Pericardium fibroblast (primary cell): ENCODE data around the gene CETN2. TPM values are rescaled to one million over a fixed set of nuclear protein-coding genes. Genes with fewer than 3 reads are reported as not detected.

Experiments
- total RNA-seq: library from RNA; depleted of rRNA; stranded (reverse); fragments of >200 nt; gene quantifications from 2 replicates; pipeline ENCODE4 v1.2.3, GENCODE V29; 2015

CETN2 gene
- 27.1 and 36.5 TPM in 2 replicates for total RNA-seq

GRCh38 chrX:152830312-152831305 lies at the start of gene CETN2, which contains the start of gene NSDHL:
TSS of gene CETN2 (minus strand) at chrX:152830757. CDS start at chrX:152830710, 47 bp downstream.
TSS of gene NSDHL (plus strand) at chrX:152831063. CDS start at chrX:152846325, 15,262 bp downstream.

Other genes with a start within 250 kb of the CETN2 start
- gene GABRQ, start 192.9 kb downstream of the CETN2 start, total RNA-seq = not detected in 2 replicates
- gene MAGEA3, start 132.0 kb downstream of the CETN2 start, total RNA-seq = not detected in 2 replicates
- not detected in 2 replicates for gene CSAG2, start 121.5 kb downstream of the CETN2 start, total RNA-seq
- not detected in 2 replicates for gene MAGEA2B, start 116.1 kb downstream of the CETN2 start, total RNA-seq
- not detected in 2 replicates for gene CSAG1, start 97.0 kb downstream of the CETN2 start, total RNA-seq
- gene MAGEA12, start 97.0 kb downstream of the CETN2 start, total RNA-seq = not detected in 2 replicates
- not detected in 2 replicates for gene MAGEA2, start 76.9 kb downstream of the CETN2 start, total RNA-seq
- not detected in 2 replicates for gene CSAG3, start 71.5 kb downstream of the CETN2 start, total RNA-seq
- not detected in 2 replicates for gene MAGEA6, start 61.1 kb downstream of the CETN2 start, total RNA-seq
- 21.7 and 25.9 TPM in 2 replicates for gene NSDHL, start 306 bp upstream of the CETN2 start, total RNA-seq
- gene ZNF185, start 67.3 kb upstream of the CETN2 start, total RNA-seq = 4.6 and 5.0 TPM in 2 replicates
- not detected in 2 replicates for gene PNMA5, start 163.4 kb upstream of the CETN2 start, total RNA-seq
- gene PNMA3, start 225.7 kb upstream of the CETN2 start, total RNA-seq = not detected in 2 replicates
- 2.0 and 4.6 TPM in 2 replicates for gene PNMA6A, start 241.7 kb upstream of the CETN2 start, total RNA-seq